Panc1 (cell line): ENCODE data around the gene C22orf15. TPM values are rescaled to one million over a fixed set of nuclear protein-coding genes. Genes with fewer than 3 reads are reported as not detected.

Experiments
- ATAC-seq: fragments of 200-7000 bp; cut with Tn5 transposase; 2 replicates; pipeline ENCODE4 v1.9.1; 2020; ENCODE audit warnings: mild to moderate bottlenecking, moderate library complexity
- BruUV-seq: library from RNA; stranded (reverse); fragments of 400-500 nt; replicated peaks from 2 replicates; lab custom pipeline; 2021; lab: Mats Ljungman, UMichigan
- CTCF ChIA-PET: fragments of 300-600 bp; sonication (Branson Sonifier 250); formaldehyde crosslinking; loops from one replicate; lab custom pipeline; 2022; ENCODE audit warnings: antibody characterized with exemption; lab: Charles Lee
- POLR2A ChIA-PET: fragments of 300-600 bp; sonication (Branson Sonifier 250); formaldehyde crosslinking; loops from one replicate; lab custom pipeline; 2022; ENCODE audit warnings: antibody characterized with exemption; lab: Charles Lee
- DNase-seq: peaks from one replicate; pipeline ENCODE4 v3.0.0-alpha.2; 2010; ENCODE audit warnings: low read depth, low spot score
- H3K27ac ChIP-seq: 2 replicates; pipeline ENCODE4 v1.5.1; 2011; ENCODE audit warnings: mild to moderate bottlenecking, low read length, inconsistent platforms
- H3K27me3 ChIP-seq: fragments of 200-500 bp; sonication (Bioruptor generic); 2 replicates; pipeline ENCODE4 v1.6.0; 2014; ENCODE audit warnings: low read length, inconsistent platforms; ENCODE audit not compliant: control insufficient read depth, insufficient read depth
- H3K36me3 ChIP-seq: fragments of 200-500 bp; sonication (Bioruptor generic); 2 replicates; pipeline ENCODE4 v1.5.1; 2014; ENCODE audit warnings: inconsistent platforms, mild to moderate bottlenecking, low read length, moderate library complexity; ENCODE audit not compliant: control insufficient read depth, insufficient read depth
- H3K4me1 ChIP-seq: 2 replicates; pipeline ENCODE4 v1.5.1; 2011; ENCODE audit warnings: inconsistent platforms, mild to moderate bottlenecking, low read length, moderate library complexity; ENCODE audit not compliant: control insufficient read depth, insufficient read depth
- H3K4me3 ChIP-seq, 2 experiments: 2 replicates each; pipeline ENCODE4 v1.5.1; 2011 to 2012; ENCODE audit warnings: low read depth in 2 of 2, low read length in 2 of 2, mild to moderate bottlenecking in 2 of 2, inconsistent platforms in 1 of 2, moderate library complexity in 1 of 2
- H3K9me3 ChIP-seq: fragments of 200-500 bp; sonication (Bioruptor generic); 2 replicates; pipeline ENCODE4 v1.5.1; 2014; ENCODE audit warnings: low read depth, mild to moderate bottlenecking, inconsistent platforms, low read length, moderate library complexity; ENCODE audit not compliant: control insufficient read depth, insufficient read depth
- CTCF ChIP-seq: fragments of 450-650 bp; IDR thresholded peaks from 2 replicates; pipeline ENCODE4 v1.5.1; 2017; ENCODE audit warnings: mild to moderate bottlenecking
- POLR2AphosphoS5 ChIP-seq: IDR thresholded peaks from 2 replicates; pipeline ENCODE4 v1.6.1; 2012; ENCODE audit warnings: mild to moderate bottlenecking, low read depth, low read length, moderate library complexity
- SIN3A ChIP-seq: IDR thresholded peaks from 2 replicates; pipeline ENCODE4 v1.6.1; 2012; ENCODE audit warnings: low read depth, mild to moderate bottlenecking, low read length, moderate library complexity, borderline replicate concordance; ENCODE audit not compliant: insufficient read depth
- TCF7L2 ChIP-seq: IDR thresholded peaks from 2 replicates; pipeline ENCODE4 v1.6.1; 2011; ENCODE audit warnings: mild to moderate bottlenecking, low read depth, low read length, inconsistent platforms
- in situ Hi-C: cut with HindIII; loops from 2 replicates; pipeline ENCODE4 v1.10.0; 2016; ENCODE audit warnings: low sequenced_read_pairs, low pct_unique_long_range_greater_than_20kb
- intact Hi-C: fragments of 100-400 bp; cut with micrococcal nuclease; formaldehyde crosslinking; loops from one replicate; pipeline ENCODE4 v1.10.0; 2022; ENCODE audit not compliant: unreplicated experiment
- total RNA-seq: library from RNA; stranded (reverse); gene quantifications from one replicate; pipeline ENCODE4 v1.2.1, GENCODE V29; 2021; ENCODE audit not compliant: unreplicated experiment
- TF ChIP-seq, protein P1 (sequence below), 2 experiments: IDR thresholded peaks; 2 replicates each; pipeline ENCODE4 v1.6.1; 2011 to 2012; ENCODE audit warnings: low read depth in 2 of 2, control low read depth in 1 of 2, low read length in 1 of 2, mild to moderate bottlenecking in 1 of 2, moderate library complexity in 1 of 2; ENCODE audit not compliant: insufficient read depth in 1 of 2

C22orf15 gene
- total RNA-seq, 1 experiment from 2014 or later: not detected

DNA sequence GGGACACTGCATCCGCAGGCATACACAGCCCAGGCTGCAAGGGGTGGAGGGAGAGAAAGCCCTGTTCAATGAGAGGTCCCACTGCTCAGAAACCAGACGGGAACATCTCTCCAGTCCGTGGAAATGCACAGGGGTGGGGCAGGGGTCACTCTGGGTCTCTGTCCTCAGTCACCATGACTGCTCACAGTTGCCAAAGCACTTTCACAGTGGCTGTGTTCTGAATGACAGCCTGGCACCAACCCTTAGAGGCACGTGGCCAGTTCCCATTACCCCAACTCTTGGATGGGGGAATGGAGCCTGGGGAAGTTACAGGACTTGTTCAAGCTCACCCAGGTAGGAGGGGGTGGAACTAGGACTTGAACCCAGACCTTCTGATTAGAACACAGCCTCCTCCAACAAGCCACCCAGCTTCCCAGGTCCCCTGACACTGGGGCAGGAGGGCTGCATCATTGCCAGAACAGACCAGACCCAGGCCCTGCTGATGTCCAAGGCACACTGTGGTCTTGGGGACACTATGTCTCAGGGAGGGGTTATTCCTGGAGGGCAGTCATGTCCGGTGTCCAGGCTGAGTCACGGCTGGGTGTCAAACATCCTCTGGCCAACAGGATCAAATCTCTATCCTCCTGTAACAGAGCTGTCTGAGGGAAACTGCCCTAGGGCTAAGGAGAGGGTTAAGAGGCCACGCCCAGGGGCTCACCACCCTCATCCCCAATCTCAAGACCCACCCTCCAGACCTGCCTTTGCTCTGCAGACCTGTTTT, 20.1 kb upstream of the C22orf15 start:
- no peaks in the 10 kb centered on the region for H3K9me3 ChIP-seq
- H3K4me3 ChIP-seq: no peak overlapping the region
- no TSS peak for BruUV-seq
- H3K4me1 ChIP-seq: no peaks in the 10 kb centered on the region
- H3K36me3 ChIP-seq: no peaks in the 10 kb centered on the region
- H3K27me3 ChIP-seq: no peaks in the 10 kb centered on the region
- POLR2A ChIA-PET: no interaction called here
- TF ChIP-seq, protein P1, sequence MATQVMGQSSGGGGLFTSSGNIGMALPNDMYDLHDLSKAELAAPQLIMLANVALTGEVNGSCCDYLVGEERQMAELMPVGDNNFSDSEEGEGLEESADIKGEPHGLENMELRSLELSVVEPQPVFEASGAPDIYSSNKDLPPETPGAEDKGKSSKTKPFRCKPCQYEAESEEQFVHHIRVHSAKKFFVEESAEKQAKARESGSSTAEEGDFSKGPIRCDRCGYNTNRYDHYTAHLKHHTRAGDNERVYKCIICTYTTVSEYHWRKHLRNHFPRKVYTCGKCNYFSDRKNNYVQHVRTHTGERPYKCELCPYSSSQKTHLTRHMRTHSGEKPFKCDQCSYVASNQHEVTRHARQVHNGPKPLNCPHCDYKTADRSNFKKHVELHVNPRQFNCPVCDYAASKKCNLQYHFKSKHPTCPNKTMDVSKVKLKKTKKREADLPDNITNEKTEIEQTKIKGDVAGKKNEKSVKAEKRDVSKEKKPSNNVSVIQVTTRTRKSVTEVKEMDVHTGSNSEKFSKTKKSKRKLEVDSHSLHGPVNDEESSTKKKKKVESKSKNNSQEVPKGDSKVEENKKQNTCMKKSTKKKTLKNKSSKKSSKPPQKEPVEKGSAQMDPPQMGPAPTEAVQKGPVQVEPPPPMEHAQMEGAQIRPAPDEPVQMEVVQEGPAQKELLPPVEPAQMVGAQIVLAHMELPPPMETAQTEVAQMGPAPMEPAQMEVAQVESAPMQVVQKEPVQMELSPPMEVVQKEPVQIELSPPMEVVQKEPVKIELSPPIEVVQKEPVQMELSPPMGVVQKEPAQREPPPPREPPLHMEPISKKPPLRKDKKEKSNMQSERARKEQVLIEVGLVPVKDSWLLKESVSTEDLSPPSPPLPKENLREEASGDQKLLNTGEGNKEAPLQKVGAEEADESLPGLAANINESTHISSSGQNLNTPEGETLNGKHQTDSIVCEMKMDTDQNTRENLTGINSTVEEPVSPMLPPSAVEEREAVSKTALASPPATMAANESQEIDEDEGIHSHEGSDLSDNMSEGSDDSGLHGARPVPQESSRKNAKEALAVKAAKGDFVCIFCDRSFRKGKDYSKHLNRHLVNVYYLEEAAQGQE (IDR thresholded peaks at IDR 0.05; ENCODE audit: insufficient read depth in 1 of 2, low read depth in 2 of 2, low read length in 1 of 2): no peak
- TF ChIP-seq TCF7L2: no peak
- TF ChIP-seq SIN3A: no peak
- TF ChIP-seq POLR2AphosphoS5: no peak
- TF ChIP-seq CTCF: no peak
- CTCF ChIA-PET: no interaction called here
- DNase-seq (no peak), ATAC-seq (no peak)
- intact Hi-C loops: no loop called here
- H3K27ac ChIP-seq: no peak overlapping the region
- in situ Hi-C loops: no loop called here

DNA sequence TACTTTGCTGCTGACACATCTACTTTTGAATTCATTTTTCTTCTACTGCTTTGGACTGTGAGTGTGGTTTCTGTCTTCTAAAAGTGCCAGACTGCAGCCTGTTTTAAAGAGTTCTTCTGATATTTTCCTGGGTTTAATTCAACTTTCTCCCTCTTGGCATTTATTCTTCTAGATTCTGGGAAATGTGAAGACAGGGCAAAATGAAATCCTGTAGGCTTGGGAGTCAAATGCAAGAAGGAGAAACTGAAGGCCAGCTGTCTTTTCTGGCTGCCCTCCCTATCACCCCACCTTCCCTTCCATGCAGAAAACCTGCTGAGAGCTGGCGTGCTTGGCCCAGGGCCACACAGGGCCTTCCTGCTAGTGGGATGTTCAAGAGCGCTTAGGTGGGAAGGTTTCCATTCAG, 19.5 kb upstream of the C22orf15 start:
- intact Hi-C loops (no loop called here), in situ Hi-C loops (no loop called here)
- BruUV-seq: no TSS peak
- no peak for ATAC-seq
- Histone ChIP-seq H3K4me1 (no peaks in the 10 kb centered on the region), H3K36me3 (no peaks in the 10 kb centered on the region), H3K9me3 (no peaks in the 10 kb centered on the region), H3K27me3 (no peaks in the 10 kb centered on the region), H3K27ac (no peak overlapping the region), H3K4me3 (no peak overlapping the region)
- TF ChIP-seq TCF7L2 (no peak), SIN3A (no peak), CTCF (no peak), POLR2AphosphoS5 (no peak)
- TF ChIP-seq, protein P1 (IDR thresholded peaks at IDR 0.05; ENCODE audit: insufficient read depth in 1 of 2, low read depth in 2 of 2, low read length in 1 of 2): no peak
- ChIA-PET CTCF (no interaction called here), POLR2A (no interaction called here)
- no peak for DNase-seq
